GM13977 (cell line): ENCODE measurements around the gene ZG16.

Experiments used
- DNase-seq: peaks from one replicate; pipeline ENCODE4 v3.0.0; 2012; ENCODE audit warnings: low spot score
- in situ Hi-C: fragments of 300-500 bp; cut with MboI; formaldehyde crosslinking; loops from one replicate; pipeline ENCODE4 v1.12.0; 2022; ENCODE audit warnings: low sequenced_read_pairs, low pct_unique_long_range_greater_than_20kb, mixed read lengths, inconsistent platforms; ENCODE audit not compliant: unreplicated experiment
- TF ChIP-seq, protein P1 (sequence below): IDR thresholded peaks from 2 replicates; pipeline ENCODE4 v1.5.1; 2012; ENCODE audit warnings: mild to moderate bottlenecking, control low read depth; ENCODE audit not compliant: insufficient read depth; ENCODE audit errors: extremely low read depth, missing control alignments

ZG16 gene

DNA sequence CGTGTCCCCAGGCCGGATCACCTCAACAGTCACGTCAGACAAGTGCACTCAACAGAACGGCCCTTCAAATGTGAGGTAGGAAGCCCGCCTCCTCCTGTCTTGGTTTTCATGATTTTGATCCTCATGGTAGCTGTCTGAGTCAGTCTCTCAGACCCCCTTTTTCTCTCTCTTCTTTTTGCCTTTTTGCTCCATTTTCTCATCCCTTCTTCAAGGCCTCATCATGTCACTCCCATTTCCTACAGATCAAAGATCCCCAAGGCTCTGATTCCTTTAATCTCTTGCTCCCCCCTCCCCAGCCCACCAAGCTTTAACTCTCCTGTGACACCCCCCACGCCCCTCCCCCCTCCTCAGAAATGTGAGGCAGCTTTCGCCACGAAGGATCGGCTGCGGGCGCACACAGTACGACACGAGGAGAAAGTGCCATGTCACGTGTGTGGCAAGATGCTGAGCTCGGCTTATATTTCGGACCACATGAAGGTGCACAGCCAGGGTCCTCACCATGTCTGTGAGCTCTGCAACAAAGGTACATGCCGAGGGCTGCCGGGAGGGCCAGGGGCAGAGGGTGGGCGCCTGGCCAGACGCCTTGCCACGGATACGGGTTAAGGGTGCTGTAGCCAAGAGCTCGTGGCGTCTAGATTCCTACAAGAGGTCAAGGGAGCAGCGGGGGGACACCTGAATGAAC is 30.3 kb downstream of the ZG16 start:
- TF ChIP-seq, protein P1, sequence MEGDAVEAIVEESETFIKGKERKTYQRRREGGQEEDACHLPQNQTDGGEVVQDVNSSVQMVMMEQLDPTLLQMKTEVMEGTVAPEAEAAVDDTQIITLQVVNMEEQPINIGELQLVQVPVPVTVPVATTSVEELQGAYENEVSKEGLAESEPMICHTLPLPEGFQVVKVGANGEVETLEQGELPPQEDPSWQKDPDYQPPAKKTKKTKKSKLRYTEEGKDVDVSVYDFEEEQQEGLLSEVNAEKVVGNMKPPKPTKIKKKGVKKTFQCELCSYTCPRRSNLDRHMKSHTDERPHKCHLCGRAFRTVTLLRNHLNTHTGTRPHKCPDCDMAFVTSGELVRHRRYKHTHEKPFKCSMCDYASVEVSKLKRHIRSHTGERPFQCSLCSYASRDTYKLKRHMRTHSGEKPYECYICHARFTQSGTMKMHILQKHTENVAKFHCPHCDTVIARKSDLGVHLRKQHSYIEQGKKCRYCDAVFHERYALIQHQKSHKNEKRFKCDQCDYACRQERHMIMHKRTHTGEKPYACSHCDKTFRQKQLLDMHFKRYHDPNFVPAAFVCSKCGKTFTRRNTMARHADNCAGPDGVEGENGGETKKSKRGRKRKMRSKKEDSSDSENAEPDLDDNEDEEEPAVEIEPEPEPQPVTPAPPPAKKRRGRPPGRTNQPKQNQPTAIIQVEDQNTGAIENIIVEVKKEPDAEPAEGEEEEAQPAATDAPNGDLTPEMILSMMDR, result no peak
- in situ Hi-C loops, result no loop called here
- no peak for DNase-seq

GRCh38 chr16:29809031-29809747 is 31.1 kb downstream of the ZG16 start:
- TF ChIP-seq, protein P1, result no peak
- DNase-seq, result no peak
- in situ Hi-C loops, result no loop called here

DNA sequence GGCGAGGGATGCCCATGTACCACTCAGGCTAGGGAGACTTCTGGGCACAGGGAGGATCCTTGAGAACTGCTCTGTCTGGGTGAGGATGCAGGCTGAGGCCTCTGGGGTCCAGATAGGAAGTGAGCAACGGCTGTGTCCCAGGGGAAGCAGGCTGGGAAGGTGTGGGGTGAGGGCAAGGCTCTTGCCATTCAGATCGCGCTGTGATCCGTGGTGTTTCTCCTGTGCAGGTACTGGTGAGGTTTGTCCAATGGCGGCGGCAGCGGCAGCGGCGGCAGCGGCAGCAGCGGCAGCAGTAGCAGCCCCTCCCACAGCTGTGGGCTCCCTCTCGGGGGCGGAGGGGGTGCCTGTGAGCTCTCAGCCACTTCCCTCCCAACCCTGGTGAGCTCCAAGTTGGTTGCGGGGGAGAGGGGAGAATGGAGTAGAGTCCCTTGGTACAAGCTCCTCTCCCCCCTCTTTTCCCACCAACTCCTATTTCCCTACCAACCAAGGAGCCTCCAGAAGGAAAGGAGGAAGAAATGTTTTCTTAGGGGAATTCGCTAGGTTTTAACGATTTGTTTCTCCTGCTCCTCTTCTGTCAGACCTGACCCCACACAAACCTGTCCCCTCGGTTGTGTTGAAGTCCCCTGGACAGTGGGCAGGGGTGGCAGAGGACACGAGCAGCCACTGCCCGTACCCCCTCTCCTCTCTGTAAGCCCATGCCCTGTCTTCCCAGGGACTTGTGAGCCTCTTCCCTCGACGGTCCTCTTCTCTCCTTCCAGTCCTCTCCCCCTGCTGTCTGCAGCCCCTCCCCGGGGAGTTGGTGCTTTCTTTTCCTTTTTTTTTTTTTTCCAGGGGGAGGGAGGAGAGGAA is 32.0 kb downstream of the ZG16 start:
- TF ChIP-seq, protein P1, result no peak
- in situ Hi-C loops, result no loop called here
- no peak for DNase-seq

DNA sequence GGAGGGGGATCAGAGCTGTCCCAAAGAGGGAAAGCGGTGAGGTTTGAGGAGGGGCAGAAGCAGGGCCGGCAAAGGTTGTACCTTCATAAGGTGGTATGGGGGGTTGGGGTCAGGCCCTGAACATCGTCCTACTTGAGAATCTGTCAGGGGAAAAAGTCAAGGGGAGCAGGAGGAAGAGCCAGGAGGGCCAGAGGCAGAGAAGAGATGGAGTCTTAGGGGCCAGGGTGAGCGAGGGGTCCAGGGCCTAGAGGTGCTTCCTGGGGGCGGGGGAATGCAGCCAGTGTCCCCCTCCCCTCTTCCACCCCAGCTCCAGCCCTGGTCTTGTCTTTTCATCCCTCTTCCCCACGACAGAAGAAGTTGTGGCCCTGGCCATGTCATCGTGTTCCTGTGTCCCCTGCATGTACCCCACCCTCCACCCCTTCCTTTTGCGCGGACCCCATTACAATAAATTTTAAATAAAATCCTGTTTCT is 32.7 kb downstream of the ZG16 start:
- in situ Hi-C loops, result no loop called here
- DNase-seq, result no peak
- TF ChIP-seq, protein P1, result no peak

DNA sequence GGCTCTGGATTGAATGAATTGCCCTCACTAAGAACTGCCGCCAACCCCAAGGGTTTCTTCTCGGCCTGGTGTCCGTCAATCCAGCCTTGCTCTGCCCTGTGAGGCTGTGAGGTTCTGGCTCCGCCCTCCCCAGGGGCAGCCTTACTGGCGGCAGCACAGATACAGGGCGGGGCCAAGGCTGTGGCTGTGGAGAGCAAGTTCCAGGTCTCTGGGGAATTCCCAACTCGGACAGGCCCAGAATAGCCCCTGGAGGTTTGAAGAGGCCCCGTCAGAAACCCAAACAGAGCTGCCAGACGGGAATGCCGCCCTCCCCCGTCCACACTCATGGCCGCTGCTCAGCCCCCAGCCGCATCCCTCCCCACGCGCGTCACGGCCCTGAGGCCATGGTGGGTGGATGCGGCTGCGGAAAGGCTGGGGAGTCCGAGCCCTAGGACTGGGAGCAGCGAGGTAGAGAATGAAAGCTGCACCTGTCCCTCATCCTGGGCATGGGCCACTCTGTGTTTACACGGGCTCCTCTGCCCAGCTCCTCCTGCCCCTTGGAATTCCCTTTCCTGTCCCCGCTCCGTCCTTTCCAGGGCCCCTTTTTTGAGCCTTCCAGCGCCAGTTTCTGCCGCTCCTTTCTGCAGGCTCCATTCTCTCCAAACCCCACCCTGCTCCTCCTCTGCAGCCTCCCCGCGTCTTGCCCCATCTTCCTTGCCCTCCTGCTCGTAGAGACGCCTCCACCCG is 33.3 kb downstream of the ZG16 start:
- in situ Hi-C loops, result no loop called here
- TF ChIP-seq, protein P1, result no peak
- DNase-seq, result peak; percentile 93
